DOHH2 (cell line): ENCODE data around the gene IRS2.

Experiments
- EZH2phosphoT487 ChIP-seq: fragments of 200-600 bp; sonication (generic); IDR thresholded peaks from 2 replicates; pipeline ENCODE4 v1.6.1; 2017; ENCODE audit warnings: borderline replicate concordance, mild to moderate bottlenecking, antibody characterized with exemption, low read length, moderate library complexity, mixed read lengths
- TF ChIP-seq, protein P1 (sequence below): fragments of 200-600 bp; sonication (generic); IDR thresholded peaks from one replicate; pipeline ENCODE4 v1.5.1; 2014; ENCODE audit warnings: antibody characterized with exemption, mild to moderate bottlenecking, low read depth, low read length; ENCODE audit not compliant: poor library complexity, severe bottlenecking

DNA sequence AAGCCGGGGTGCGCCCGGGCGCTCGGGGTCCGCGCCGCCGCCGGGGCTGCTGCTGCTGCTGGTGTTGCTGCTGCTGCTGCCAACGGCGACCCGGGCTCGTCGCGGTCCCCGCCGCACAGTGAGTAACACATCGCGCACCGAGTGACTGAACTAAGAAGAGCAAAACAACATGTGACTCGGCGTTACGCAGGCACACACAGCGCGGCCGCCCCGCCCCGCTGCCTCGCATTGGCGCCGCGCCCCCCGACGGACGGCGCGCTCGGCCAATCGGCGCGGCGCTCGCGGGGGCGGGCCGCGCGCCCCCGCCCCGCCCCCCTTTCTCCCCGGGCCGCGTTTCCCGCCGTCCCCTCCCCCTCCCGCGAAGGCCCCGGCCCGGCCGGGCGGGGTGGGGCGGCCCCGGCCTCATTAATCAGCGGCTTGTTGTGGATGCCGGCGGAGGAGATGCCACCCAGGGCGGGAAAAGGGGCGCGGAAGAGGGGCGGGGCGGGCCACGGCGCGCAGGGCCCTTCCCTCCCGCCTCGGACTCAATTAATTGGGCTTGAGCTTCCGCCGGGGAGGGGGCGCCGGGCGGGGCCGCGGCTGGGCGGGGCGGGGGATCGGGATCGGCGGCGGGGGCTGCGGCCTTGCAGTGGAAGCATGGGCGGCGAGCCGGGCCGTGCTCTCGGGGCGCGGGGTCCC lies at the start of gene IRS2:
- TF ChIP-seq, protein P1, sequence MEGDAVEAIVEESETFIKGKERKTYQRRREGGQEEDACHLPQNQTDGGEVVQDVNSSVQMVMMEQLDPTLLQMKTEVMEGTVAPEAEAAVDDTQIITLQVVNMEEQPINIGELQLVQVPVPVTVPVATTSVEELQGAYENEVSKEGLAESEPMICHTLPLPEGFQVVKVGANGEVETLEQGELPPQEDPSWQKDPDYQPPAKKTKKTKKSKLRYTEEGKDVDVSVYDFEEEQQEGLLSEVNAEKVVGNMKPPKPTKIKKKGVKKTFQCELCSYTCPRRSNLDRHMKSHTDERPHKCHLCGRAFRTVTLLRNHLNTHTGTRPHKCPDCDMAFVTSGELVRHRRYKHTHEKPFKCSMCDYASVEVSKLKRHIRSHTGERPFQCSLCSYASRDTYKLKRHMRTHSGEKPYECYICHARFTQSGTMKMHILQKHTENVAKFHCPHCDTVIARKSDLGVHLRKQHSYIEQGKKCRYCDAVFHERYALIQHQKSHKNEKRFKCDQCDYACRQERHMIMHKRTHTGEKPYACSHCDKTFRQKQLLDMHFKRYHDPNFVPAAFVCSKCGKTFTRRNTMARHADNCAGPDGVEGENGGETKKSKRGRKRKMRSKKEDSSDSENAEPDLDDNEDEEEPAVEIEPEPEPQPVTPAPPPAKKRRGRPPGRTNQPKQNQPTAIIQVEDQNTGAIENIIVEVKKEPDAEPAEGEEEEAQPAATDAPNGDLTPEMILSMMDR = no peak
- no peak for TF ChIP-seq EZH2phosphoT487
